H9 (cell line): ENCODE results near the gene SMTN. TPM values are rescaled to one million over a fixed set of nuclear protein-coding genes. Genes with fewer than 3 reads are reported as not detected.

Source experiments
- DNase-seq: peaks from one replicate; pipeline ENCODE4 v3.0.0-alpha.2; 2017
- H2AFZ ChIP-seq: one replicate; pipeline ENCODE4 v1.6.1; 2013; ENCODE audit warnings: mild to moderate bottlenecking, low read length, control low read depth, moderate library complexity
- H2AK5ac ChIP-seq: 2 replicates; pipeline ENCODE4 v1.6.1; 2013; ENCODE audit warnings: low read length, control low read depth, mixed read lengths; ENCODE audit not compliant: insufficient read length
- H2BK120ac ChIP-seq: one replicate; pipeline ENCODE4 v1.6.1; 2013; ENCODE audit warnings: low read depth, mild to moderate bottlenecking, low read length, control low read depth, inconsistent platforms; ENCODE audit not compliant: poor library complexity, severe bottlenecking
- H2BK12ac ChIP-seq: 2 replicates; pipeline ENCODE4 v1.6.1; 2013; ENCODE audit warnings: low read length, control low read depth, mixed read lengths, low read depth; ENCODE audit not compliant: insufficient read length
- H2BK15ac ChIP-seq: 2 replicates; pipeline ENCODE4 v1.6.1; 2013; ENCODE audit warnings: low read depth, low read length, control low read depth
- H2BK20ac ChIP-seq: one replicate; pipeline ENCODE4 v1.6.1; 2013; ENCODE audit warnings: low read depth, mild to moderate bottlenecking, low read length, control low read depth, inconsistent platforms; ENCODE audit not compliant: poor library complexity, severe bottlenecking
- H2BK5ac ChIP-seq: 2 replicates; pipeline ENCODE4 v1.6.1; 2013; ENCODE audit warnings: low read length, control low read depth, mixed read lengths; ENCODE audit not compliant: insufficient read length
- H3K14ac ChIP-seq: 2 replicates; pipeline ENCODE4 v1.6.1; 2013; ENCODE audit warnings: low read length, control low read depth; ENCODE audit not compliant: insufficient read depth
- H3K18ac ChIP-seq: 2 replicates; pipeline ENCODE4 v1.6.1; 2013; ENCODE audit warnings: low read depth, mild to moderate bottlenecking, mixed read lengths, low read length, control low read depth; ENCODE audit not compliant: insufficient read length
- H3K23ac ChIP-seq: 2 replicates; pipeline ENCODE4 v1.6.1; 2013; ENCODE audit warnings: low read length, control low read depth, mixed read lengths, low read depth; ENCODE audit not compliant: insufficient read length
- H3K23me2 ChIP-seq: 2 replicates; pipeline ENCODE4 v1.6.1; 2013; ENCODE audit warnings: low read depth, mild to moderate bottlenecking, mixed read lengths, low read length, control low read depth; ENCODE audit not compliant: insufficient read length, poor library complexity, severe bottlenecking
- H3K27ac ChIP-seq: 2 replicates; pipeline ENCODE4 v1.5.1; 2013; ENCODE audit warnings: low read length, control low read depth, mixed read lengths, low read depth; ENCODE audit not compliant: insufficient read length
- H3K27me3 ChIP-seq: 2 replicates; pipeline ENCODE4 v1.6.1; 2013; ENCODE audit warnings: low read length, control low read depth, inconsistent platforms; ENCODE audit not compliant: insufficient read depth
- H3K4ac ChIP-seq: 2 replicates; pipeline ENCODE4 v1.6.1; 2013; ENCODE audit warnings: low read depth, mild to moderate bottlenecking, control low read depth, inconsistent platforms, low read length, moderate library complexity
- H3K4me1 ChIP-seq: 2 replicates; pipeline ENCODE4 v1.6.1; 2013; ENCODE audit warnings: low read length, control low read depth, inconsistent platforms; ENCODE audit not compliant: insufficient read depth
- H3K4me2 ChIP-seq: 2 replicates; pipeline ENCODE4 v1.6.1; 2013; ENCODE audit warnings: low read length, control low read depth, mixed read lengths; ENCODE audit not compliant: insufficient read length, insufficient read depth
- H3K56ac ChIP-seq: 2 replicates; pipeline ENCODE4 v1.6.1; 2013; ENCODE audit warnings: low read depth, mild to moderate bottlenecking, mixed read lengths, low read length, control low read depth; ENCODE audit not compliant: insufficient read length
- H3K79me1 ChIP-seq: 2 replicates; pipeline ENCODE4 v1.6.1; 2013; ENCODE audit warnings: low read depth, mild to moderate bottlenecking, moderate library complexity, low read length, control low read depth, inconsistent platforms; ENCODE audit not compliant: insufficient read depth, poor library complexity, severe bottlenecking
- H3K79me2 ChIP-seq: 2 replicates; pipeline ENCODE4 v1.6.1; 2013; ENCODE audit warnings: low read length, control low read depth, inconsistent platforms; ENCODE audit not compliant: insufficient read depth
- H3K9ac ChIP-seq: 2 replicates; pipeline ENCODE4 v1.6.1; 2013; ENCODE audit warnings: low read length, control low read depth, mixed read lengths; ENCODE audit not compliant: insufficient read length; ENCODE audit errors: extremely low read depth
- H3K9me3 ChIP-seq: one replicate; pipeline ENCODE4 v1.6.1; 2013; ENCODE audit warnings: low read depth, low read length, inconsistent platforms; ENCODE audit not compliant: control insufficient read depth
- H3T11ph ChIP-seq: one replicate; pipeline ENCODE4 v1.6.1; 2013; ENCODE audit warnings: mild to moderate bottlenecking, low read length, control low read depth, inconsistent platforms
- H4K20me1 ChIP-seq: one replicate; pipeline ENCODE4 v1.6.1; 2013; ENCODE audit not compliant: control insufficient read depth, insufficient read length, insufficient read depth
- H4K5ac ChIP-seq: 2 replicates; pipeline ENCODE4 v1.6.1; 2013; ENCODE audit warnings: low read depth, mild to moderate bottlenecking, mixed read lengths, low read length, control low read depth; ENCODE audit not compliant: insufficient read length
- H4K8ac ChIP-seq: replicated peaks from 2 replicates; pipeline ENCODE4 v1.6.1; 2013; ENCODE audit warnings: low read length, control low read depth, mixed read lengths, low read depth; ENCODE audit not compliant: insufficient read length
- H4K91ac ChIP-seq: 2 replicates; pipeline ENCODE4 v1.6.1; 2013; ENCODE audit warnings: low read depth, mild to moderate bottlenecking, moderate library complexity, mixed read lengths, low read length, control low read depth; ENCODE audit not compliant: insufficient read length
- H3K27ac Mint-ChIP-seq, 3 experiments: 2 replicates in 2 of 3; 3 replicates in 1 of 3; pipeline ENCODE4 v1.8.0; 2020 to 2021; ENCODE audit warnings: mixed read lengths in 3 of 3, mild to moderate bottlenecking in 1 of 3, moderate library complexity in 1 of 3
- H3K27me3 Mint-ChIP-seq: 2 replicates; pipeline ENCODE4 v1.8.0; 2021; ENCODE audit warnings: low read depth, mild to moderate bottlenecking, moderate library complexity, mixed read lengths
- H3K36me3 Mint-ChIP-seq, 3 experiments: 2 replicates in 2 of 3; 3 replicates in 1 of 3; pipeline ENCODE4 v1.8.0; 2020 to 2021; ENCODE audit warnings: low read depth in 3 of 3, mixed read lengths in 3 of 3; ENCODE audit not compliant: insufficient read depth in 1 of 3
- H3K4me1 Mint-ChIP-seq, 2 experiments: 2 replicates each; pipeline ENCODE4 v1.8.0; 2020; ENCODE audit warnings: mixed read lengths in 2 of 2
- H3K4me3 Mint-ChIP-seq, 2 experiments: 2 replicates in 1 of 2; 3 replicates in 1 of 2; pipeline ENCODE4 v1.8.0; 2020 to 2021; ENCODE audit warnings: mild to moderate bottlenecking in 2 of 2, mixed read lengths in 2 of 2, moderate library complexity in 1 of 2
- H3K9me3 Mint-ChIP-seq, 2 experiments: 2 replicates in 1 of 2; 3 replicates in 1 of 2; pipeline ENCODE4 v1.8.0; 2020; ENCODE audit warnings: mild to moderate bottlenecking in 2 of 2, mixed read lengths in 2 of 2, moderate library complexity in 1 of 2
- CTCF ChIP-seq: fragments of 200-600 bp; sonication (generic); conservative IDR thresholded peaks from 3 replicates; pipeline ENCODE4 v1.8.0; 2021; ENCODE audit warnings: antibody characterized with exemption, mild to moderate bottlenecking
- WGBS: extraction: QIAGEN DNeasy Blood & Tissue Kit; methylation state at CpG from one replicate; pipeline ENCODE4 v1.1.7; 2013; ENCODE audit warnings: missing lambda C conversion rate, low lambda C conversion rate, mixed read lengths; ENCODE audit not compliant: insufficient read length; ENCODE audit errors: extremely low coverage; 5-methylcytosine and 5-hydroxymethylcytosine counted together
- total RNA-seq: library from RNA; stranded (reverse); gene quantifications from 2 replicates; pipeline ENCODE4 v1.2.1, GENCODE V29; 2021

SMTN gene
- total RNA-seq, 1 experiment from 2014 or later = 23.4 TPM

DNA sequence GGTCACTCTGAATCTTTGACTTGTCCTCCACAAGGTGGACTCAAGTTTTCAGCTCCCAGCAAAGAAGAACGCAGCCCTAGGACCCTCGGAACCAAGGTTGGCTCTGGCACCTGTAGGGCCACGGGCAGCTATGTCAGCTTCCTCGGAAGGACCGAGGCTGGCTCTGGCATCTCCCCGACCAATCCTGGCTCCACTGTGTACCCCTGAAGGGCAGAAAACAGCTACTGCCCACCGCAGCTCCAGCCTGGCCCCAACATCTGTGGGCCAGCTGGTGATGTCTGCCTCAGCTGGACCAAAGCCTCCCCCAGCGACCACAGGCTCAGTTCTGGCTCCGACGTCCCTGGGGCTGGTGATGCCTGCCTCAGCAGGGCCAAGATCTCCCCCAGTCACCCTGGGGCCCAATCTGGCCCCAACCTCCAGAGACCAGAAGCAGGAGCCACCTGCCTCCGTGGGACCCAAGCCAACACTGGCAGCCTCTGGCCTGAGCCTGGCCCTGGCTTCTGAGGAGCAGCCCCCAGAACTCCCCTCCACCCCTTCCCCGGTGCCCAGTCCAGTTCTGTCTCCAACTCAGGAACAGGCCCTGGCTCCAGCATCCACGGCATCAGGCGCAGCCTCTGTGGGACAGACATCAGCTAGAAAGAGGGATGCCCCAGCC, 43.8 kb downstream of the SMTN start:
- Histone ChIP-seq H3K27me3 (no peaks in the 10 kb centered on the region), H4K8ac (no peak overlapping the region), H3K9ac (no peak overlapping the region), H2BK12ac (no peak overlapping the region), H3K27ac (no peak overlapping the region), H3K79me2 (no peaks in the 10 kb centered on the region), H2AK5ac (no peak overlapping the region), H3K56ac (no peak overlapping the region), H2BK20ac (no peak overlapping the region), H3K79me1 (no peaks in the 10 kb centered on the region), H2BK120ac (no peak overlapping the region), H3T11ph (no peak overlapping the region), H3K4me2 (no peak overlapping the region), H3K18ac (no peak overlapping the region), H4K91ac (no peak overlapping the region), H4K5ac (no peak overlapping the region), H2BK5ac (no peak overlapping the region), H3K4ac (no peak overlapping the region), H3K23ac (no peak overlapping the region), H3K14ac (no peak overlapping the region), H4K20me1 (no peaks in the 10 kb centered on the region), H2AFZ (no peak overlapping the region), H3K4me1 (peaks cover 5% of the 10 kb centered on the region; the same call in 1 of the 2 replicates), H3K9me3 (no peaks in the 10 kb centered on the region), H3K23me2 (no peaks in the 10 kb centered on the region), H2BK15ac (no peak overlapping the region)
- peaks cover 26 to 44% of the 10 kb centered on the region in 2 experiments for H3K4me1 Mint-ChIP-seq
- no peak for TF ChIP-seq CTCF
- no peak overlapping the region for H3K4me3 Mint-ChIP-seq
- DNase-seq = no peak
- H3K36me3 Mint-ChIP-seq = no peaks in the 10 kb centered on the region
- WGBS = no CpG with 5 or more reads among the region's 14 CpGs
- no peaks in the 10 kb centered on the region for H3K9me3 Mint-ChIP-seq
- peaks cover 6% of the 10 kb centered on the region for H3K27me3 Mint-ChIP-seq
- no peak overlapping the region for H3K27ac Mint-ChIP-seq
